Stimulated activated naive CD8-positive, alpha-beta T cell treated with anti-CD3 and anti-CD28 coated beads, Interleukin-15, amount 100 ng/mL, for 72 hours (primary cell): ENCODE measurements around the gene DAB2IP.

Experiments
- ATAC-seq: fragments of 150-1000 bp; cut with Tn5 transposase; 2 replicates; pipeline ENCODE4 v1.10.0; 2021; ENCODE audit warnings: mild to moderate bottlenecking, moderate library complexity
- DNase-seq, 2 donors: peaks; one replicate each; pipeline ENCODE4 v3.0.0; 2021 to 2022
- H3K27ac Mint-ChIP-seq, 2 donors: one replicate each; pipeline ENCODE4 v1.8.0; 2022; ENCODE audit warnings: mild to moderate bottlenecking in 2 of 2, mixed read lengths in 2 of 2, moderate library complexity in 2 of 2
- H3K27me3 Mint-ChIP-seq: one replicate; pipeline ENCODE4 v1.8.0; 2022; ENCODE audit warnings: mixed read lengths
- H3K4me1 Mint-ChIP-seq: one replicate; pipeline ENCODE4 v1.8.0; 2022; ENCODE audit warnings: mild to moderate bottlenecking, mixed read lengths
- H3K4me3 Mint-ChIP-seq, 2 donors: one replicate each; pipeline ENCODE4 v1.8.0; 2022; ENCODE audit warnings: mild to moderate bottlenecking in 2 of 2, mixed read lengths in 2 of 2, moderate library complexity in 1 of 2
- H3K9me3 Mint-ChIP-seq, 2 donors: one replicate each; pipeline ENCODE4 v1.8.0; 2022; ENCODE audit warnings: mixed read lengths in 2 of 2

Gene DAB2IP

DNA sequence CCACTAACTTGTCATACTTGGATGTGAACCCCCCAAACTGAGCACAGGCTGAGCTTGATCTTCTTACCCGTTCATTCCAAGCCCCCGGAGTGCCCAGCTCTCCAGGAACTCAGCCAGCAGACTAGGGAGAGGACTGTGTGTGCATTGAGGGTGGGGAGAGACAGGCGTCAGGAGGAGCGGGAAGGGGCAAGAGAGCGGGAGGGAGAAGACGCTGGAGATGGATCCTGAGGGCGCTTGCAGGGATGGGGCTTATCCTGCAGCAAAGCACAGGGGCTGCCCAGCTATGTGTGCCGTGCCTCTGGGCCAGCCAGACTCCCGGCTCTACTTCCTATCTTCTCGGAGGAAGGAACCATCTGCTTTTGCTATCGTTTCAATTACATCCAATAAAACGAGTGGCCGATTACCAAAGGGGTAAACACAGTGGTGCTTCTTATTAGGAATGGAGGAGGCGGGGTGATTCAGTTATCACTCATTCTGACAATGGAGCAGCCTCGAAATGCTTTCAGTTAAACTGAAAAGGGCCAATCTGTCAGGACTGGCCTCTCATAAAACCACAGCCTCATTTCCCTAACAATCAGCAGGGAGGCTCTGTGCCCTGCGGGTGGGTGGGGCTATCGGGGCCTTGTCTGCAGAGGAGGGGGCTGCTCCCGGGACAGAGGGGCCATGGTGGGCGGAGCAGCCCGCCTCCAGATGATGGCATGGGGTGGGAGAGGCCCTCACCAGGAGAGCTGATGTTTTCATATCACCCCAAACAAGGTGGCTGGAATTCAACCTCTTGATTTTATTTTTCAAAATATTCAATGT is 168.2 kb downstream of the DAB2IP start:
- Mint-ChIP-seq H3K27ac (no peak overlapping the region), H3K27me3 (no peaks in the 10 kb centered on the region), H3K9me3 (no peaks in the 10 kb centered on the region), H3K4me3 (no peak overlapping the region), H3K4me1 (no peaks in the 10 kb centered on the region)
- DNase-seq (no peak), ATAC-seq (no peak)

- ATAC-seq, result no peak
- Mint-ChIP-seq H3K4me3 (no peak overlapping the region), H3K9me3 (no peaks in the 10 kb centered on the region), H3K4me1 (no peaks in the 10 kb centered on the region), H3K27me3 (no peaks in the 10 kb centered on the region), H3K27ac (no peak overlapping the region)
- no peak for DNase-seq
Measured at GRCh38 chr9:121820286-121821005, 169.0 kb downstream of the DAB2IP start.

DNA sequence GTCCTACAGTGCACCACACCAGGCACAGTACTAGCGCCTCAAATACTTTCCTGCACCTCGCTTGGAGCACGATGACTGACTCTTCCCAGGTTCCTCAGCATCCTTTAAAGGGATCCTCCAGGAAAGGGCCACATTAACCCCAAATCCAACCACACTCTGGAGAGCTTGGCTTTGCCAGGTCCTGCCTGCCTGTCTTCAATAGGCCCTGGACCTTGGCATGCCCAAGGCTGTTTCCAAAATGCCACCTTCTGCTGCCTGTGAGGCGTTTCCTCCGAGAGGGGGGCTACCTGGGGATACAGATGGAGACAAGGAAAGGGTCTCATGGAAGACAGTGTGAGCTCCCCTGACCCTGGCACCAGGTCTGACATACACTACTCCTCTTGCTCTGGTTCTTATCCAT is 169.9 kb downstream of the DAB2IP start:
- Mint-ChIP-seq H3K27me3 (no peaks in the 10 kb centered on the region), H3K4me3 (no peak overlapping the region), H3K4me1 (no peaks in the 10 kb centered on the region), H3K27ac (peak overlapping the region in 1 of 2 donors; percentile 34), H3K9me3 (no peaks in the 10 kb centered on the region)
- DNase-seq (no peak), ATAC-seq (no peak)

DNA sequence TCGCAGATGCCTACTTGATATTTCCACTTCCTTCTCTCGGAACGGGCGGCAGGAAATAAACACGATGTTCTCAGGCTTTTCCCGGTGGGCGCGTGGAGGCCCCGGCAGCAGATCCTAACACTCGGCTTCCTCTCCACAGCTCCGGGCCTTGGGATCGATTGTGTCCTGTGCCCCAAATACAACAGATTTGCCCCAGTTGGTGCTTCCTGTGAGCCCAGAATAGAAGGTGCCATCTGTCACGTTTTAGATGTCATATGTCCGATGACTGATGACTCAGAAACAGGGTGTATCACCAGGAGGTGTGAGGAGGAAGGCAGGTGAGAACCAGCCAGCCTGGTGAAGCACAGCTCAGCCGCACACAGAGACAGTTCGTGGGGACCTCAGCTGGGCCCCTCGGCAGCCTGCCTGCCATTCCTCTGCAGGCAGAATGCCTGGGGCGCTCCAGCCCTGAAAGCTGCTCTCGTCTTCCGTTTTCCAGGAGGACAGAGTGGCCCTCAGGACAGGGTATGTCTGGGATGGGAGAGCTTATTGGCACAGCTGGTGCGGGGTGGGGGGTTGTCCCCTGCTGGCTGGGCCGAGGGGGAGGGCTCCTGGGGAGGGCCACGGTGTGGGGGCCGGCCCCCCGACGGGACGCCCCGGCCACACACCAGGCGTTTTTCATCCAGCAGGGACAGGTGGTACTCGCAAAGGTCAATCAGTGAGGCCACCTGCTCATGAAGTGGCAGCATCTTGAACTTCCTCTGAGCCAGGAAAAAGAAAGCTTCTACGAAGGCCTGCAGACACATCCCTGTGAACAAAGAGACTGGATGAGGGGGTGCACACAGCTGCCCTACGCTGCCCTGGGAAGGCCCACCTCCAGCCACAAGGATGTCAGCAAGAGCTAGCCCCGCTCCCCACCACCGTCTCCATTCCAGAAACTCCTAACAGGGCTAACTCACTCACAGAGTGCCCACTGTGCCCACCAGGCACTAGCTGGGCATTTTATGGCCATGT is 171.0 kb downstream of the DAB2IP start:
- Mint-ChIP-seq H3K27ac (peak overlapping the region in 1 of 2 donors; percentile 71), H3K27me3 (no peaks in the 10 kb centered on the region), H3K9me3 (no peaks in the 10 kb centered on the region), H3K4me1 (no peaks in the 10 kb centered on the region), H3K4me3 (no peak overlapping the region)
- ATAC-seq (peak; percentile 55), DNase-seq (no peak)

- no peak for ATAC-seq
- no peaks in the 10 kb centered on the region for H3K9me3 Mint-ChIP-seq
- H3K27me3 Mint-ChIP-seq, result no peaks in the 10 kb centered on the region
- no peak overlapping the region for H3K4me3 Mint-ChIP-seq
- no peak overlapping the region for H3K27ac Mint-ChIP-seq
- no peak for DNase-seq
- no peaks in the 10 kb centered on the region for H3K4me1 Mint-ChIP-seq
Measured at GRCh38 chr9:121823451-121824169, 172.2 kb downstream of the DAB2IP start.

DNA sequence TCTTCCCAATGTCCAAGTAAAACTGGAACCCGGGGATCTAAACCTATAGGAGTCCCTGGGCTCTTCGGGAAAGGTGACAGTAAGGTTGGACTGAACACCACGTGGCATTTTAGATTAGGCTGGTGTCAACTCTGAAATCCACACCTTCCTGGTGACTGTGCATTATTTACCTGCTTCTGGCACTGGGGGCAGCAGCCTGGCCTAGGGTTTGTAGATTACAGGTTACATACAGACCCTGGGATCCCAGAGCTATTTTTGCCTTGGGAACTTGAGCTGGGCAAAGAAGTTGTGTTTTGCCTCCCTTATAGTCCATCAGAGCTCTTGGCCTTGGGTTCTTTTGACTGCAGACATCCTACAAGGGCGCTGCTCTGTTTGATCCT is 173.2 kb downstream of the DAB2IP start:
- no peak for ATAC-seq
- H3K4me3 Mint-ChIP-seq, result no peak overlapping the region
- H3K9me3 Mint-ChIP-seq, result no peaks in the 10 kb centered on the region
- no peaks in the 10 kb centered on the region for H3K4me1 Mint-ChIP-seq
- no peak overlapping the region for H3K27ac Mint-ChIP-seq
- no peak for DNase-seq
- no peaks in the 10 kb centered on the region for H3K27me3 Mint-ChIP-seq

DNA sequence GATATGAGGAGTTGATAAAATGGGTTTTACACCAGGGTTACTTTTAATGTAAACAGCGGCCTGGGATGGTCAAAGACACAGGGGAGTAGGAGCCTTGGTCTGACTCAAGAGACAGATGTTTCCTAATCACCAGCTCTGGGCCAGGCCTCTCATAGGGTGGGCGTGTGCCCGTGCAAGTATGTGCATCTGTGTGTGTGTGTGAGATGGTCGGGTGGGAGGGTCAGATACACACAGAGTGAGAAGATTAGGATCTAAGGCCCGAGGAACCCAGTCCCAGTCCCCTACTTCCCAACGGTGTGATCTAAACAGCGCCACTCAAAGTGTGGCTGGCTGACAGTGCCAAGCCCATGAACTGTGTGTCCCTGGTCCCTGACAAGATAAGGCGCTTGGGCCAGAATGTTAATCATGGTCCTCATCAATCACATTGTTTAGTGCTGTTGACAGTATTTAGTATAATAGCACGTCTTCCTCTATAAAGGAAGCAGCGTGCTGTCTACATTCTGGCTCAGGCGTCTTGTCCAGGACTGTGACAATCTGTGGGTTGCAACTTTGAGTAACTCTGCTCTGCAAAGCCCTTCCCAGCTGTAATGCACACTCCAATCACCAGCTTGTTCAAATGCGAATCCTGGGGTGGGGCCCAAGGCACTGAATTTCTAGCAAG is 173.7 kb downstream of the DAB2IP start:
- Mint-ChIP-seq H3K27me3 (no peaks in the 10 kb centered on the region), H3K9me3 (no peaks in the 10 kb centered on the region), H3K4me3 (no peak overlapping the region), H3K27ac (no peak overlapping the region), H3K4me1 (no peaks in the 10 kb centered on the region)
- DNase-seq (no peak), ATAC-seq (no peak)

DNA sequence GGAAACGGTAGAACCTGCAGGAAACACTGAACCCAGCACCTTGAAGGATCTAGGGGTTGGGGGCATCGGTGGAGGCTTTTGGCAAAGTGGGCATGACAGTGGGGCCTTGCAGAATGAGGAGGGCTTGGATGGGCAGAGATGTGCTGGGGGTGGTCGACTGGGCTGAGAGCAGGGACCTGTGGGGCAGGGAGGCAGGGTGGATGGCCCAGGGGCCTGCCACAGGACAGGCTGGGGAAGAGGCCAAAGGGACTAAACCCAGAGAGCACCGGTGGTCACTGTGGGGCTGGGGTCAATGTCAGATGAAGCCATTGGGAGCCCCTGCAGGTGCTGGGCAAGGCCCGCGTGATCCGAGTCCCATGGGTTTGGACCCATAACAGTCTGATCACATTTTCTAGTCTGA is 175.3 kb downstream of the DAB2IP start:
- H3K9me3 Mint-ChIP-seq, result no peaks in the 10 kb centered on the region
- ATAC-seq (no peak), DNase-seq (no peak)
- no peaks in the 10 kb centered on the region for H3K4me1 Mint-ChIP-seq
- no peaks in the 10 kb centered on the region for H3K27me3 Mint-ChIP-seq
- H3K4me3 Mint-ChIP-seq, result no peak overlapping the region
- no peak overlapping the region for H3K27ac Mint-ChIP-seq

DNA sequence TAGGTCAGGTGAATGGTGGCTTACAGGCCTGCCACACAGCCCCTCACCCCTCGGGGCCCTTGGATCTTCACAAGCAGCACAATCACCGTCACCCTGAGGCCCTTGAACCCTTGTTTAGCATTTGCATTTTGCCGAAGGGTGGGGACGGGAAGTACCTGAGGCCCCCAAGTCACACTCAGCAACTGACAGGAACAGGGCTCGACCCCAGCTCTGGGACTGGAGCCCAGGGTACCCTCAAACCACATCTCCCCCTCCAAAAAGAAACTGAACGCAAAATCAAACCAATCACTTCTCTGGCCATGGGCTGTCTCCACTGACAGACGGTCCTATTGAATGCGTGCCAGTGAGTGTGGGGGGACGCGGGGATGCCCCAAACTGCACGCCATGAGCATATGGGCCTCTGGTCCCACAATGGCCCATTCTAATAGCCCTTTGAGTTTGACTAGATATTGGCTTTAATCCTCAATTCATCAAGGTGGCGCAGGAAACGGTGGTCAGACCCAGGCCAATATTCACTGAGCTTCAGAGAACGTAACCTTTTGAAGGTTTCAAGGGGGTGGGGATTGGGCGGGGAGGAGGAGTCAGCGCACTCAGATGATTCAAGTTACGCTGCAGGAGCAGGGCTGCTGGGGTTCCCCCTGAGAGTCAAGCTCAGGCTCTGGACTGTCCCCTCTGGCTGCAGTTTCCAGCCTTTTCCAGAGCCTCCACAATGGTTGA is 176.0 kb downstream of the DAB2IP start:
- ATAC-seq (no peak), DNase-seq (no peak)
- H3K9me3 Mint-ChIP-seq, result no peaks in the 10 kb centered on the region
- H3K27ac Mint-ChIP-seq, result no peak overlapping the region
- no peak overlapping the region for H3K4me3 Mint-ChIP-seq
- H3K27me3 Mint-ChIP-seq, result no peaks in the 10 kb centered on the region
- no peaks in the 10 kb centered on the region for H3K4me1 Mint-ChIP-seq

GRCh38 chr9:121830441-121831140 is 179.2 kb downstream of the DAB2IP start:
- no peaks in the 10 kb centered on the region for H3K4me1 Mint-ChIP-seq
- no peak overlapping the region for H3K4me3 Mint-ChIP-seq
- no peak for DNase-seq

DNA sequence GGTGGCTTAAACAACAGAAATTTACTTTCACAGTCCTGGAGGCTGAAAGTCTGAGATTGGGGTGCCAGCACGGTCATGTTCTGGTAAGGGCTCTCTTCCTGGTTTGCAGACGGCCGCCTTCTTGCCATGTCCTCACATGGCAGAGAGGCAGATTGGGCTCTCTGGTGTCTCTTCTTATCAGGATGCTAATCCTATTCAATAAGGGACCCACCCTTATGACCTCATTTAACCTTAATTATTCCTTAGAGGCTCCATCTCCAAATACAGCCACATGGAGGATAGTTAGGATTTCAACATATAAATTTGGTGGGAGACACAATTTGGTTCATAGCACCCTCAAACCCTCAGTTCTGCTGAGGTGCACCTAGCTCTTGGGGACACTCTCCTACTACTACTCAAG is 180.4 kb downstream of the DAB2IP start:
- DNase-seq (no peak), ATAC-seq (no peak)
- Mint-ChIP-seq H3K9me3 (no peaks in the 10 kb centered on the region), H3K4me1 (no peaks in the 10 kb centered on the region), H3K27ac (no peak overlapping the region), H3K27me3 (no peaks in the 10 kb centered on the region), H3K4me3 (no peak overlapping the region)

More at GRCh38 chr9:121830441-121831140, 179.2 kb downstream of the DAB2IP start:
- Mint-ChIP-seq H3K9me3 (no peaks in the 10 kb centered on the region), H3K27me3 (no peaks in the 10 kb centered on the region), H3K27ac (no peak overlapping the region)
- ATAC-seq, result no peak

DNA sequence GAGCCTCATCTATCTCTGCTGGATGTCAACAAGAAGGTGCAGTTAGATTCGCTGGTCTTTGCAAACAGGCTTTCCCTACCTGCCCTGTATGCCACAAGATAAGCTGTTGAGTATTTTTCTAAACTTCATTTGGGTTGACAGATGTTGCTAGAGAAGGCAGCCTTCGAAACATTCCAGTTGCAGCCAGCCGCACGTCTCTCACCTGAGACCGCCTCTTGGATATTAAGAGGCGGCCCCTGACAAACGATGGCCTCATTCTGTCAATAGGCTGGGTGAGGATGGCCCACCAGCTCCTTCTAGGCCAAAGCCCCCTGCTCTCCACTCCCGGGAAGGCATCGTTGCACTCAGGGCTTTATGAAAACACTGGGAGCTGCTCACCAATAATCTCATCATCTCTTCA is 181.6 kb downstream of the DAB2IP start:
- ATAC-seq, result no peak
- H3K4me1 Mint-ChIP-seq, result no peaks in the 10 kb centered on the region
- H3K4me3 Mint-ChIP-seq, result no peak overlapping the region
- DNase-seq, result no peak
- peak overlapping the region in 1 of 2 donors; percentile 36 for H3K27ac Mint-ChIP-seq
- no peaks in the 10 kb centered on the region for H3K9me3 Mint-ChIP-seq
- no peaks in the 10 kb centered on the region for H3K27me3 Mint-ChIP-seq
